Left cardiac atrium (tissue), 4 donors: ENCODE measurements around the gene SEBOX. TPM values are rescaled to one million over a fixed set of nuclear protein-coding genes. Genes with fewer than 3 reads are reported as not detected.

Source experiments
- ATAC-seq, 2 donors: fragments of 200-7000 bp; cut with Tn5 transposase; one replicate each; pipeline ENCODE4 v1.9.1; 2020; ENCODE audit warnings: mild to moderate bottlenecking in 2 of 2, moderate library complexity in 2 of 2
- DNase-seq: peaks from one replicate; pipeline ENCODE4 v3.0.0-alpha.2; 2020
- intact Hi-C, 2 donors: fragments of 100-400 bp; cut with DNase I; formaldehyde crosslinking; loops; one replicate each; pipeline versions ENCODE4 v1.14.1 to v1.15.1; 2022 to 2023
- long read RNA-seq: library from polyadenylated mRNA; unstranded; transcript quantifications from one replicate; pipeline ENCODE4 v2.0.0, GENCODE V29; 2021
- total RNA-seq, 2 donors: library from RNA; stranded (reverse); fragmentation: NEBNext Ultra II Directional; extraction: Animal tissue kit (Norgen Biotek cat#: 25700); gene quantifications; one replicate each; pipeline ENCODE4 v1.2.1, GENCODE V29; 2021
- donor health status: DM: no; HTN: yes; CAD: no.
- donor health status: DM: no; HTN: yes; CAD: no; lungs with severe emphysema.
- donor health status: DM: yes; HTN: yes; CAD: no.
- donor health status: Dilated cardiomyopathy.

Gene SEBOX
- not detected for total RNA-seq
- long read RNA-seq: 0 reads

- intact Hi-C loops: no loop called here
- ATAC-seq: no peak
- no peak for DNase-seq
These were observed at the start of gene SEBOX for GRCh38 chr17:28364665-28365363. Gene SEBOX, minus strand, starts transcription at chr17:28365199. Its CDS starts 48 bp downstream, at chr17:28365151.

DNA sequence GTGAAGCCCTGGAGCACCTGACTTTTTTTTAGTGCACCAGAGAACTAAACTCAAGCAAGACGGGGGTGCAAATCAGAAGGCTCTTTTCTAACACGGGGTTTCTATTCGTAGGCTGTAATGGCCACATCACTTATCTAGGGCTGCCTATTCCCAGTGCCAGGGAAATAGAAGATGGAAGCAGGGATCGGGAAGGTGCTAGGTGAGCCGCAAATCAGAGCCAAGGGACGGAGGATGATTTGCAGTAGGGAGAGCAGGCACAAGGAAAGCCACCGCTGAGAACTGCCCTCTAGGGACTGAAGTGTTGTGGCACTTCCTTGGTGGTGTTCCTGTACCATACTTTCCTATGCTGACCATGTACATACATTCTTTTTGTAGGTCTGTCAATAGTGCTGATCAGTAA lies 48.8 kb upstream of the SEBOX start:
- intact Hi-C loops: no loop called here
- no peak for DNase-seq
- no peak for ATAC-seq

DNA sequence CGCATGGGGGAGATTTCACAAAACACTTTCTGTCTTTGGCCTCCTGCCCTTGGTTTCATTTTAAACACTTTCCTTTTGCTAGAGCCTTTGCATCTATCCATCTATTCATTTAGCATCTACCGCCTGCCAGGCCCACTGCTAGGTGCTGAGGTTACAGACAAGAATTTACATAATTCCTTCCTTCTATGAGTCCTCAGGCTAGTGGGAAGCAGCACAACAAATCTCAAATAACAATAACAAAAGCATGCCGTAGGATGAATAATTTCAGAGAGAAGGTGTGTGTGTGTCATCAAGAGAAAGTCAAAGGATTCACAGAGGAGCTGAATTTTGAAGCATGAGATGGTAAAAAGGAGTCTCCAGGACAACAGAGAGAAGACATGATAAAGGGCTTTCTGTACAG lies 47.1 kb upstream of the SEBOX start:
- no peak for ATAC-seq
- intact Hi-C loops: no loop called here
- no peak for DNase-seq

DNA sequence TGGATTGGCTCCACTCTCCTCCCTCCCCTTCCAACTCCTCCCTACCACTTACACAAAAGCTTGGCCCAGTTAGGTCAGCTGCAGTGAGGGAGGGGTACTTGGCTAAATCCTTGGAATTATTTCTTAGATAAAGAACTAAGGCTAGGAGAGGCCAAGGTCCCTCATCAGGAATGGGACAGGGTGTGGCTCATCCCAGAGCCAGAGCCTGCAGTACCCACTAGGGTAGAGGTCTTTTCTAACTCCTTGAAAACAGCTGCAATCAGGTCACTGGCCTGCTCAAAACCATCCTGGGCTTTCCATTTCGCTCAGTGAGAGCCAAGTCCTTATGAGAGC lies 42.9 kb upstream of the SEBOX start:
- DNase-seq (no peak), ATAC-seq (no peak)
- intact Hi-C loops: no loop called here

GRCh38 chr17:28407130-28407973 lies 42.4 kb upstream of the SEBOX start:
- DNase-seq (no peak), ATAC-seq (no peak)
- intact Hi-C loops: no loop called here

GRCh38 chr17:28406473-28406814 lies 41.4 kb upstream of the SEBOX start:
- ATAC-seq: peak in 1 of 2 donors; percentile 23

DNA sequence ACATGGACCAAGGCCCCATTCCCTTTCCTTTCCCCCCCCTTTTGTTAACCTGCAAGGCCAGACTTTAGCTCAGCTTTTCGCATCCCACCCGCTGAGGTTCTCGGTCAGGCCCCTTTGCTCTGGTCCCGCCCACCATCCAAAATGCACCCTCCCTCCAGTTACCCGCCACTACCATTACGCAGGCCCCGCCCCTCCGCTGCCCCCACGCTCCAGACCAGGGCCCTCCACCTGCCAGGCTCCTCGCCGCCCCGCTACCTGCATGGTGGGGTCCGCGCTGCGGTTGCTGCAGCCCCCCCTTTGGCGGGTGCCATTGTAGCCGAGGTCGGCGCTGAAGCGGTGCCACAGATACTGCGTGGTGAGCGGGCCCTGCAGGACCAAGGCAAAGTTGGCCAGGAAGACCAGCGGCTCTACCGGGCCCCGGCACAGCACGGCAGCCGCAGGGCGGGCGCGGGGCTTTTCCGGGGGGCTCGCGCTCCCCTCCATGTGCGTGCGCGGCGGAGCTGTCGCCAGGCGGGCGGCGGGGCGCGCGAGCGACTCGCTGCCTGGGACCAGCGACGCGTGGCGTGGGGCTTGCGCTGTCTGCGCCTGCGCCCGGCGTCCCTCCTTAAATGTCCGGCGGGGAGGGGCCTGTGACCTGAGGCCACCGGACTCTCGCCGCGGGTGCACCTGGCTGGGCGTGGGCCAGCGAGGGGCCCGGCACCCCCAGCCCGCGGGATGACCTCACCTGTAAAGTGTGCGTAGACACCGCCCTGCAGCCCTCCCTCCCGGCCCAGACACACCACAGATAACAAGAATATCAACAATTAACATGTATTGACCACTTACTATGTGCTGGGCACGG lies 40.9 kb upstream of the SEBOX start, which contains the start of gene SLC46A1:
Gene SLC46A1, minus strand, starts transcription at position 581 of the 841 bp plus-strand sequence. Its CDS starts 98 bp downstream, at position 483.
- intact Hi-C loops: no loop called here
- ATAC-seq (peak; percentile 89 to 91), DNase-seq (peak; percentile 74)

More at GRCh38 chr17:28406473-28406814, 41.4 kb upstream of the SEBOX start:
- DNase-seq: no peak
- intact Hi-C loops: no loop called here

DNA sequence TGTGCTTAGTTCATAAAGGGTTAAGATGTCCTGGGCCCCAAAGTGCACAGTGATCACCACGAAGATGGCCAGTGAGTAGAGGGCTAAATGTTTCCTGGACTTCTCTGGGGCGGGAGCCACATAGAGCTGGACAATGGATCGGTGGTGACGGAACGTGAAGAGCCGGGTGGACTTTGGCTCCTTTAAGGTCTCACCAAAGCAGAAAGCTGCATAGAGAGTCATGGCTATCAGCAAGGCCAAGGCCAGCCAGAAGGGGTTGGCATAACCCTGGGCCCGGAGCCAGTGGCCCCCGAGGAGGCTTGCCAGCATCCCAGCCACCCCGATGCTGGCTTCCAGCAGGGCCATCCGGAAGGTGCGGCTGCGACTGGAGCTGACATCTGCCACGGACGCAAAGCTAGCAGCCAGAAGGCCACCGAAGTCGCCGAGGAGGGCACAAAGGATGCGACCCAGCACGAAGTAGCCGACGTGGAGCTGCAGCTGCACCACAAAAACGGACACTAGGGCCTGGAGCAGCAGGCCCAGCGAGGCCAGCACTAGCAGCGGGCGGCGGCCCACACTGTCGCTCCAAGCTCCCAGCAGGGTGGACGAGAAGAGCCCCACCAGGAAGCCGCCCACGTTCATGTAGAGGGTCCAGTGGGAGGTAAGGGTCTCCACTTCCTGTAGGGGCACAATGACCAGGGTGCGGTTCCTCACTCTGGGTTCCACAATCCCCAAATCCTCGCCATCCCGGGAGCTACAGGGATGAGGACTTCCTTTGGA lies 40.0 kb upstream of the SEBOX start:
- intact Hi-C loops: no loop called here
- no peak for DNase-seq
- ATAC-seq: peak; percentile 13 to 31

- ATAC-seq (no peak), DNase-seq (no peak)
- intact Hi-C loops: no loop called here
These were observed 39.4 kb upstream of the SEBOX start for GRCh38 chr17:28404461-28404811.

DNA sequence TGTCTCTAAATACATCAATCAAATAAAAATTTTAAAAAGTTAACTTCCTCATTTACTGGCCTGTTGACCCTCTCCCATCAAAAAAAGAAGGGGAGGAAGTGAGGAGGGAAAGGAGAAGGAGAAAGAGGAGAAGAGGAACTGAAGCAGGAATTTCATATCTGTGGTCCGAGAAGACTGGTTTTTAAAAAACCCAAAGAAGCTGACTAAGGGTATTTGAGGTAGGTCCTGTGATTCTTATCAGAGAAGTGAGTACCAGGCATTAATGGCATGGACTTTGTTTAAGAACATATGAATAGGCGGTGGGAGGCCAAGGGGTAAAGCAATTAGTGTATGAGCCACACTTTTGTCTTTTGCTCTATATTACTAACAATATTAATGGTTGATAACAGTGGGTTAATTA lies 39.0 kb upstream of the SEBOX start:
- ATAC-seq (no peak), DNase-seq (no peak)
- intact Hi-C loops: no loop called here

DNA sequence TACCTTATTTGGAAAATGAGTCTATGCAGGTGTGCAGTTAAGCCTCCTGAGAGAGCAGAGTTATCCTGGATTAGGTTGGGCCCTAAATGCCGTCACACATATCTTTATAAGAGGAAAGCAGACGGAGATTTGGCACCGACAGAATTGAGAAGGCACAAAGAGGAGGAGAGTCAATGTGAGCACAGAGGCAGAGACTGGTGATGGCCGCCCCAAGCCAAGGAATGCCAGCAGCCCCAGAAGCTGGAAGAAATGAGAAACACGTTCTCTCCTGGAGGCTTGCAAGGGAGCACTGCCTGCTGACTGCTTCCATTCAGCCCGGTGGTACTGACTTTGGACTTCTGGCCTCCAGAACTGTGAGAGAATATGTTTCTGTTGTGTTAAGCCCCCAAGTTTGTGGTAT lies 37.8 kb upstream of the SEBOX start:
- no peak for DNase-seq
- no peak for ATAC-seq
- intact Hi-C loops: no loop called here

- no peak for ATAC-seq
- intact Hi-C loops: no loop called here
These were observed 37.2 kb upstream of the SEBOX start for GRCh38 chr17:28402224-28402630.

DNA sequence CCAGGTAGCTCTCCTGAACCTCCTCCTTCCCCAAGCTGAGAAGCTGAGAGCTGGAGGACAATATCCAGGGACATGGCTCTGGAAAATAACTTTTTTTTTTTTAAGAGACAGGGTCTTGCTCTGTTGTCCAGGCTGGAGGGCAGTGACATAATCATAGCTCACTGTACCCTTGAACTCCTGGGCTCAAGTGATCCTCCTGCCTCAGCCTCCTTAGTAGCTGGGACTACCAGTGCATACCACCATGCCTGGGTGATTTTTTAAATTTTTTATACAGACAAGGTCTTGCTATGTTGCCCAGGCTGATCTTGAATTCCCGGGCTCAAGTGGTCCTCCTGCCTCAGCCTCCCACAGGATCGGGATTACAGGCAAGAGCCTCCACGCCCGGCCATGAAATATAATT lies 34.8 kb upstream of the SEBOX start:
- intact Hi-C loops: no loop called here
- no peak for DNase-seq
- ATAC-seq: no peak

More at GRCh38 chr17:28402224-28402630, 37.2 kb upstream of the SEBOX start:
- DNase-seq: no peak

DNA sequence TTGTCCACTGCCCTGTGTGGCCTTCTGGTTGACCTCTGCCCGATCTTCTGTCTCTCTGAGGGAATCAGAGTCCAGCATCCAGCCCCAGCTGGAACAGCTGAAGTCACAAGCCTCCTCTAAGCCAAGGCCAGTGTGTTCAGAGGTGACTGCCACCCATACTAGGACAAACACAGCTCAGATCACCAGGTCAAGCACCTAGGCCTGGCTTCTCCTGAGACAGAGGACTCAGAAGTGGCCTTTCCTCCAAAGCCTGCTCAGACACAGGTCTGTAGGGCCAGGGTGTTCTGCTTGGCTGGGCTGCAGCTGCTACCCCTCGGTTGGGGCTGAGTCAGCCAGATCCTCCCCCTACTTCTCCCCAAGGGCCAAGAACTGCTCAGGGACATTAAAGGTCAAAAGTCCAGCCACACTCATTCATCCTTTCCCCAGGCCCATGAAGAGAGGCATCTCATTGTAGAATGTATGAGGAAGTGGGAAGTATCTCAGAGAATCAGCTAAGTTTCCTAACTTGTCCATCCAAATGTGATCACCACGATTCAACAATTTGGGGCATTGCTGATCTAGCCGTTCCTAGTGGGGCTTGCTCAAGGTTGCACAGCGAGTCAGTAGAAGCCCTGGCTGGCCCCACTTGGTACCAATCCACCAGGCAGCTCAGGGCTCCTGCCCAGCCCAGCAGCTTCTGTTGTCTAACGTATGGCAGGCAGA lies 33.4 kb upstream of the SEBOX start:
- intact Hi-C loops: no loop called here
- ATAC-seq: peak; percentile 32 to 60
- DNase-seq: no peak

DNA sequence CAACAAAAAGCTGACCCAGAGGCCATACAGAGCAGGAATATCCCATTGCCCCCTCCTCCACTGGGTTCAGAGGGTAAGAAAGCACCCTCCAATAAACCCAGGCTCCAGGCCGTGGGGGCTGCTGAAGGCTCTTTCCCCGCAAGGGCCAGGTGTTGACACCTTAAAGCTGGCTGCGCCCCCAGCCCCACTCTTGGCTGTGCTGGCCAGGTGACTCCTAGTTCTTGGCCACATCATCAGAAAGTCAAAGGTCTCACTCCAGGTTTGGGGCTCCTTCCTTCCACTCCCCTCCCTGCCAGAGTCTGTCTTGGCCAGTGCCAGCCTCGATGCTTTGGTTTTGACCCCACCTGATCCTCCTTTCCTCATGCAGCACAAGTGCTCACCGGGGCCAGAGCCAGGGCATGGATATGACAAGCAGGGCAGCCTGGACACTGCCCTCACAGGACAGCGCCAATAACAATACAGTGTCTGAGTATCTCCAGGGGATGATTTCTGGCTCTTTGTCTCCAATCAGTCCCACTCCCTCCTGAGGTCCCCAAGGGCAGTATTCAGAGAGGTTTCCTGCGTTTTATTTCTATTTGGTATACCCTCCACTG lies 32.8 kb upstream of the SEBOX start:
- DNase-seq: no peak
- ATAC-seq: peak; percentile 11 to 28
- intact Hi-C loops: no loop called here

GRCh38 chr17:28397275-28397674 lies 32.3 kb upstream of the SEBOX start:
- DNase-seq (no peak), ATAC-seq (no peak)
- intact Hi-C loops: no loop called here

DNA sequence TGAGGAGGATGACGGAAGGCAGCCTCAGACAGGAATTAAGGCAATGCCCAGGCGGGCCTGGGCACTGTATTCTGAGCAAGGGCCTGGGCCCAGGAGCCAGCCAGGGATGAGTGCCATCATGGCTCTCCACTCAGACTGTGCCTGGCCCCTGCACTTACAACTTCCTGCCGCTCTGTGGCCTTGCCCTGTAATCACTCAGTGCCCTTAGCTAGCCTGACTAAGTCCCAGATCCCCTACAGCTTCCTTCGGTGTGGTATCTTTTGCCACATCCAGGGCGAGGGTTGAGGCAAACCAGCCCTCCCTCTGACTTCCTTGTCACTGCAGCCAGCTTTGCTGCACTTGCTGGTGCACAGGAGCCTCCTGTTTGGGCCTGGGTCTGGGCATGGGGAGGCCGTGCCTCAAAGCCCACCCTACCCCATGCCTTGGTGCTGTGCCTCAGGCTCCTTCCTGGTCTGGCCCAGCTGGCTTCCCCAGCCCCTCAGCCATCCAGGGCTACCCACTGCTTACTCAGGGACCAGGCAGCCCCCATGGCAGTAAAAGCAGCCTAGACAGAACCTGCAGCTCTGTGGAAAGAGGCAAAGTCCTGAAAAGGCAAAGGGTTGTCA lies 31.7 kb upstream of the SEBOX start:
- peak in 1 of 2 donors; percentile 41 for ATAC-seq
- no peak for DNase-seq

GRCh38 chr17:28395968-28396367 lies 31.0 kb upstream of the SEBOX start:
- intact Hi-C loops: no loop called here
- no peak for ATAC-seq

More for the DNA sequence above, 31.7 kb upstream of the SEBOX start:
- intact Hi-C loops: no loop called here

More at GRCh38 chr17:28395968-28396367, 31.0 kb upstream of the SEBOX start:
- no peak for DNase-seq
